Fibroblast of peridontal ligament (primary cell): Measurements from ENCODE around the gene HUS1B.
A peak's percentile ranks its signal among the peaks of the same experiment; 100 is the strongest.
"Not testable (repeated sequence)": the region's sequence is repeated elsewhere in the genome, so short reads cannot be mapped to it uniquely, and the experiment has no call there.

Source experiments
- DNase-seq: peaks from one replicate; pipeline ENCODE4 v3.0.0-alpha.2; 2010; ENCODE audit errors: extremely low read depth

The HUS1B gene

GRCh38 chr6:679282-679681, 22.4 kb upstream of the HUS1B start:
- no peak for DNase-seq

- DNase-seq, result no peak
Observed at GRCh38 chr6:678520-678919, 21.6 kb upstream of the HUS1B start.

- DNase-seq, result no peak
Observed at GRCh38 chr6:677919-678318, 21.0 kb upstream of the HUS1B start.

- DNase-seq, result no peak
Observed at GRCh38 chr6:674956-675355, 18.1 kb upstream of the HUS1B start.

GRCh38 chr6:674406-674805, 17.5 kb upstream of the HUS1B start:
- DNase-seq, result no peak

- no peak for DNase-seq
Observed at GRCh38 chr6:667253-667927, 10.5 kb upstream of the HUS1B start.

- no peak for DNase-seq
Observed at GRCh38 chr6:665403-666267, 8.7 kb upstream of the HUS1B start.

- DNase-seq, result not testable (repeated sequence)
Observed at GRCh38 chr6:663788-664187, 6.9 kb upstream of the HUS1B start.

- DNase-seq, result no peak
Observed at GRCh38 chr6:659716-660581, 3.0 kb upstream of the HUS1B start.

GRCh38 chr6:658244-658643, 1.3 kb upstream of the HUS1B start:
- DNase-seq, result peak; percentile 84

GRCh38 chr6:657743-658142, 843 bp upstream of the HUS1B start:
- DNase-seq, result no peak

- DNase-seq, result peak; percentile 42
Observed at GRCh38 chr6:654136-654535, 2.8 kb downstream of the HUS1B start.

- DNase-seq, result no peak
Observed at GRCh38 chr6:652865-653264, 4.0 kb downstream of the HUS1B start.

GRCh38 chr6:650098-650497, 6.8 kb downstream of the HUS1B start:
- peak; percentile 25 for DNase-seq

- no peak for DNase-seq
Observed at GRCh38 chr6:642805-643204, 14.1 kb downstream of the HUS1B start.

- DNase-seq, result no peak
Observed at GRCh38 chr6:641225-641985, 15.5 kb downstream of the HUS1B start.

- DNase-seq, result no peak
Observed at GRCh38 chr6:636488-636887, 20.4 kb downstream of the HUS1B start.

GRCh38 chr6:635233-635632, 21.7 kb downstream of the HUS1B start:
- no peak for DNase-seq

- DNase-seq, result no peak
Observed at GRCh38 chr6:633611-634010, 23.3 kb downstream of the HUS1B start.

- DNase-seq, result no peak
Observed at GRCh38 chr6:628766-629165, 28.1 kb downstream of the HUS1B start.

GRCh38 chr6:626236-626635, 30.7 kb downstream of the HUS1B start:
- no peak for DNase-seq

GRCh38 chr6:624979-625378, 31.9 kb downstream of the HUS1B start:
- DNase-seq, result peak; percentile 70
